GM18907 (cell line): ENCODE results near the gene HCCS.
"Not testable (repeated sequence)": the region's sequence is repeated elsewhere in the genome, so short reads cannot be mapped to it uniquely, and the experiment has no call there.

Source experiments
- ATAC-seq: cut with Tn5 transposase; IDR thresholded peaks from one replicate; pipeline ENCODE4 v1.9.1; 2021; ENCODE audit warnings: mild to moderate bottlenecking, moderate library complexity; ENCODE audit not compliant: unreplicated experiment

Gene HCCS

DNA sequence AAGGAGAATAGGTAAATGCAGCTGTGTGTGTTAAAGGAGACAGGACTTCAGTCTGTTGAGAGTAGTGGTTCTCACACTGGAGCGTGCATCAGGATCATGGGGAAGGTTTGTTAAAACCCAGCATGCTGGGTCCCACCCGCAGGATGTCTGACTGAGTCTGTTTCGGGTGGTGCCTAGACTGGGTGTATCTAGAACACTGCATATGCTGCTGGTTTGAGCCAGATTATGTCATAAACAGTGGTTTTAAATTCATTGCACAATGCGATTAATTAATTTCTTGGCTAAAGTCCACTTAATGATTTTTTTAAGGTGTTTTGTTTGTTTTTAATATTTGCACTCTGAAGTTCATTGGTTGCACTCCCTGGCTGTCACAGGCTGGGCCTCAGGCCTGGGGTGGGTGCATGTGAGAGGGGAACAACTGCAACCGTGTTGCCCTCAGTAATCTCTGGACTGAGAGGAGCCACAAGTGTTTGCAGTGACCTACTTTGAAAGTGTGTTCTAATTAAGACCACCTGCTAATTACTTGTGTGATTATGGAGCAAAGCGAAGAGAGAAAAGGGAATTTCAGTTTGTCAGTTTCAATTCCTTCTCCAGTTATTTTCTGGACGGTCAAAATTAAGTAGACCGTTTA is 8.3 kb downstream of the HCCS start:
- ATAC-seq, result no peak

DNA sequence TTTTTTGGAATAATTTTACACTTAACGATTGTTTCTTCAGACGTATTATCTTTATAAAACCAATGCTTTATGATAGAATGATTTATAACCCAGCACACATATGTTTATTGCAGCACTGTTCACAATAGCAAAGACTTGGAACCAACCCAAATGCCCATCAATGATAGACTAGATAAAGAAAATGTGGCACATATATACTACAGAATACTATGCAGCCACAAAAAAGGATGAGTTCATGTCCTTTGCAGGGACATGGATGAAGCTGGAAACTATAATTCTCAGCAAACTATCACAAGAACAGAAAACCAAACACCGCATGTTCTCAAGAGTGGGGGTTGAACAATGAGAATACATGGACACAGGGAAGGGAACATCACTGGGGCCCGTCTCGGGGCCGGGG is 12.0 kb downstream of the HCCS start:
- ATAC-seq, result not testable (repeated sequence)

DNA sequence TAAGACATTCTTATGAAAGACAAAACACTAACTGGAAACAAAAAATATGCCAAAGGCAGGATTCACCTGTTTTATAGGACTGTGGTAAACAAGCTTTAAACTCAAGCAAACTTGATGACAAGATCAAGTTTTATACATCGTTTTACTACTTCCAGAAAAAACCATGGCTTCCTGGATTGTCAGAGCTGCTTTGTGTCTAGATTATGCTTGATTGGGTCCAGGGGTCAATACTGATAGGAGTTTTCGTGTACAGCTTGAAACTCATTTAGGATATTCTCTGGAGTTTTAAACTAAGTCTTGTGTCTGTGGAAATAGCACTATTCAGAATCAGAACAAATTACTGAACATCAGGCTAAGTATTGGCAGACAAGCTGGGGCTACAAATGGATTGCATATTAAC is 13.0 kb downstream of the HCCS start:
- no peak for ATAC-seq

- no peak for ATAC-seq
Measured at GRCh38 chrX:11125060-11125459, 13.9 kb downstream of the HCCS start.

DNA sequence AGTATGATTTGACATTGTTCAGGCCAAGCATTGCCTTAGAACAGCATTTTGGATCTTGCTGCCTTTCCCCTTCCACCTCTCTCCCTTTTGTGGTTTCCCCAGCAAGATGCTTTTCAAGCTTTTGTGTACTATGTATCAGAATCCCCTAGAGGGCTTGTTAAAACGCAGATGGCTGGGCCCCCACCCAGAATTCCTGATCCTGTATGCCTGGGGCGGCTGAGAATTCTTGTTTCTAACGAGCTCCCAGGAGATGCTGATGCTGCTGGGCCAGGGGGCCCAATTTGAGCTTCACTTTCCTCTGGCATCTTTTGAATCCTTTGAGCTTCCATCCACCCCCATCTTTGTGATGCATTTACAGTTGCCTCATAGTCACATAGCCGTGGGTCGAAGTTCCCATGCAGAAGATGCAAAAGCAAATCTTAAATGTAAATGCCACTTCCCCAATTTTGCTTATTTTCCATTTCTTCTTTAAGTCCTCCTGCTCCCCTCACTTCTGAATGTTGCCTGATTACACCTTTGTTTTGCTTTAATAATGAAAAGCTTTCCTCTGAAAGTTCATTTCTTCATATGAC is 18.5 kb downstream of the HCCS start:
- ATAC-seq, result no peak

GRCh38 chrX:11130136-11130535 is 19.0 kb downstream of the HCCS start:
- no peak for ATAC-seq

DNA sequence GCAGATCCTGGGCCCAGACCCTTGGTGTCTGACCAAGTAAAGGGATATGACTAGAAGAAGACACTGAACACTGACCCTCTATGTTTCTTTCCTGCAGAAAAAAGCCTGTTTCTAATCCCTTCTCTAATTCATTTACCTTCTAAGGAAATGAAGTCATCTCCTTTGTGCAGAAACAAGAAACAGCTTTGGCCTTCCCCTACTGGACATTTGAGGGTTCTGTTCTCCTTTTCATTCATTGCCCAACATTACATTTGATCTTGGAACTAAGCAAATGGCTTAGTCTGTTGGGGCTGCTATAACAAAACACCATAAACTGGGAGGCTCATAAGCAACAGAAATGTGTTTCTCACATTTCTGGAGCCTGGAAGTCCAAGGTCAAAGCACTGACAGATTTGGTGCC is 20.0 kb downstream of the HCCS start:
- no peak for ATAC-seq

GRCh38 chrX:11135564-11136185 is 24.5 kb downstream of the HCCS start:
- no peak for ATAC-seq

DNA sequence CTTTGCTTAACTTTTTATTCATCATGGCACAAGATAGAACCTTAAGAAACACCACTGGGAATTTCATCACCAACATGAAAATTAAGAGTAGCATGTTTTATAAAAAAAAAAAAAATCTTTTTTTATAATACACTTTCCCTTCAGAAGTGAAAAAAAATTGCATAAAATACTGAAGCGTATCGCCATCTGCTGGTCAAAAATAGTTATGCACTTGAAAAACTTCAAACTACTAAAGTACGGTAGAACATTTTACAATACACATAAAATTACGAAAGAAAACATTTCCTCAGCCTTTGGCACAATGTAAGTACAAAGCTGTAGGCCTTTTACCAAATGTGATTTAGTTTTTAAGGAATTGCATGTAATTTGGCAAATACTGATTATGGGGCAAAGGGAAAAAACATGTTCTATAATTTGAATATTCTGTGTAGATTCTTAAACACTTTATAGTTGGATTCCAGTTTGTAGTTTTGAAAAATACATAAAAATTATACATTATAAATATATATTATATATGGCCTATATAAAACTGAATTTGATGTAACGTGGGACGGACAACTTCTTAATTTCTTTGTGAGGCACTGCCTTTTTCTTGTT is 26.5 kb downstream of the HCCS start:
- no peak for ATAC-seq

DNA sequence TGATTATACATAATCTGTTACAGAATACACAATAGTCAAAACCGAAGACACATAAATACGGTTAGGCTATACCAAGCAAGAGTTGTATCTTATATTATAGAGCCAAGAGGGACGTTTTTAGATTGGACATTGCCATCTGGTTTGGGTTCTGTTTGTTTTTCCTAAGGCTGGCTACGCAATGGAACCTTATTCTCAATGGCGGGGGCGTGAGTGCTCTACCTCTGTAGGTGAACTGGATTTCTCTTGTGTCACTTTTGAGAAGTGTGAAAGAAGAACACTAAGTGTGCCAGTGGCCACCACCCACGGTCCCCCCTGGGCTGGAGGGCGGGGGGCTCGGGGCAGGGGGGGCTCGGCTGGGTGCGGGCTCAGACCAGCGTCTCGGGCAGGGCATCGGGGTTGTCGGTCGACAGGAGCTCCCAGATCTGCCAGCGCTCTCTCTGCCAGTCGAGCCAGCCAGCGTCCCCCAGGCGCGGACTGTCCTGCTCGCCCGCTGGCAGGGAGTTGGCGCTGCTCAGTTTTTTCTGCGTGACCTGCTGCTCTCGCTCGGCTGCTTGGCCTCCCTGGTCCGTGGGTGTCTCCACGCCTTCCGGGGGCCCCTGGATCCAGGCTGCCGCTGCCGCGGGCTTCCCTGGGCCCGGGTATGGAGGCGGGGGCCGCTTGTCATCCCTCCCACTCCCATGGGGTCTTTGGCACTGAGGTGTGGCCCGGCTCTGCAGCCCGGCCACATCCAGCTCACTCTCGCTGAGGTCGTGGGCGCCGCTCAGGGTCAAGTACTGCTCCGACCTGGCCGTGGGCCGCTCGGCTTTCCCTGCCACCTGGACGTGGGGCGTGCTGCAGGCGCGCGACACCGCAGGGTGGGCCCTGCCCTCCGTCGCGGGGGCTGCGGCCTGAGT is 27.6 kb downstream of the HCCS start:
- no peak for ATAC-seq

DNA sequence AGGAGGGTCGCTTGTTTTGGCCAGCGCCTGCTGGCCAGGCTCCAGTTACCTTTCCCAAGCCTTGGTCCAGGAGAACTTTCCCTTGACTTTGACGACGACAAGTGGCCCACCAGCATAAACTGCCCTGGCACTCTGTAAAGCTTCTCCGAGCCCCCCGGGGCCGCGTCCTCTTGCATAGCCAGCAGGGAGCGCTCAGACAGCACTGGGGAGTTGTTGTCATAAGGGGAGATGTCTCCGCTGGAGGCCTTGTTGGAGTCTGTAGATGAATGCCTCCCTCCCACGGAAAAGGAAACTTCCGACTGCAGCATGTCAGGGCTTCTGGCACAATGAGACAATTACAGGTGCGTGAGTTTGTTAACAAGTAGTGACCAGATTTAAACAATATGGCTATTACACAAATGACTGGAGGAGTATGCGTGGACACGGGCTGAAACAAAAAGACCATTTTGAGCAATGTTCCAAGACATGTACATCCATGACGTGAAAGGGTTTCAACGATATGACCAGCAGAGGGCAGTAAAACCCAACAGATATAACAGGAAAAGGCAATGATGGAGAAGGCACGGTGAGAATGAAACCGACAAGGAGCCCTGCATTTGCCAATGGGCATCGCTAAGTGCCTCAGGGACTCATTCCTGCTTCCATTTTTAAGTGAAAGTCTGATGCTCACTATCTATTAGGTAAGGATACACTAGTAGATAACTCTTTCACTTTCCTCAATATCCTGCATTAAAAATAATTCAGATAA is 33.0 kb downstream of the HCCS start:
- peak; percentile 84 for ATAC-seq

DNA sequence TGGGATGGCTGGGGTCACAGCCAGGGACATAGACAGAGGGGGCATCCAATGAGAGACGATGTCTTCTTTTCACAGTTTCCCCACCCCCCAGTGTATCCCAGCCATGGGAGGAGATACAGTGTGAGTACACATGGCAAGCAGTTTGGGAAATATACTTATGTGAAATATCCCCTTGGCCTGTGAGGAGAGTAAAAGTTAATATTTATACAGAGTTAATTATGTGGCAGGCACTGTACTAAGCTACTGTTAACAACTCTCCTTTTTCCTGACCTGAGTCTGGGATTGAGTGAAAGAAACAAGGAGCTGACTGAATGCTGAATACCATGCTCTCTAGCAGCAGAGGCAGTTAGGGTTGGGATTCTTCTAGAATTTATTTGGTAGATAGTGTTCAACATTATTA is 35.3 kb downstream of the HCCS start:
- ATAC-seq, result no peak

GRCh38 chrX:11148401-11148800 is 37.3 kb downstream of the HCCS start:
- no peak for ATAC-seq

GRCh38 chrX:11151799-11152559 is 40.8 kb downstream of the HCCS start:
- no peak for ATAC-seq

DNA sequence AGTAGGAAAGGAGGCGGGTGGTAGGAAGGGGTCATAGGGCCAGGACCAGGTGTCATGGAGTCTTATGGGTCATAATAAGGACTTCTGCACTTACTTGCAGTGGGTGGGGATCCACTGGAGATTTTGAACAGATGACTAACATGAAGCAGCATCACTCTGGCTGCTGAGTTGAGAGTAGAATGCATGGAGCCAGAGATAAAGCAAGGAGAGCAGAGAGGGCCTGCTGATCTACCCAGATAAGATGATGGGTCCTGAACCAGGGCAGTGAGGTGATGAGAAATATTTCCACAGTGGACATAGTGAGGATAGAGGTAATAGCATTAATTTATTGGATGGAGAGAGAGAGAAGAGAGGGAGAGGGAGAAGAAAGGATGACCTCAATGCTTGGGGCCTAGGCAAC is 48.0 kb downstream of the HCCS start:
- ATAC-seq, result no peak

- ATAC-seq, result no peak
Measured at GRCh38 chrX:11164433-11164832, 53.3 kb downstream of the HCCS start.

DNA sequence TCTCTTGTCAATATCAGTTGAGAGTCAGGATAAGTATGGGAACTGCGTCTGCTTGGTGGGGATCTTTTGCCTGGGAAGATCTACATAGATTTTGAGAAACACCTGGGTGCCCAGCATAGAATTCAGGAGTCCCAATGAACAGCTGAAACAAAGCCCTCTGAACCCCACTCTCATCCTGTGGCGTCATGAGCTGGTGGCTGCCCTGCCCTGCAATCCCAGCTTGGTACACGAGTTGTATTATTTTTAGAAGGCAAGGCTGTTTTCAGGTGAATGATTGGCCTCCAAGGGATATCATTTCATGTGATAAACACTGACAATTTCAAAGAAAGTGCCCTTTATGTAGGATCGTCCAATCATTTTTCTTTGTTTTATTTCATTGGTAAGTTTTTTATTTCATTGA is 60.8 kb downstream of the HCCS start:
- ATAC-seq, result no peak

GRCh38 chrX:11172415-11172814 is 61.3 kb downstream of the HCCS start:
- ATAC-seq, result no peak
